COLO829 (cell line): ENCODE data around the gene N4BP2.
"Not testable (repeated sequence)": the region's sequence is repeated elsewhere in the genome, so short reads cannot be mapped to it uniquely, and the experiment has no call there.

Experiments used
- DNase-seq: peaks from one replicate; pipeline ENCODE4 v3.0.0; 2012; ENCODE audit warnings: low spot score

The N4BP2 gene

DNA sequence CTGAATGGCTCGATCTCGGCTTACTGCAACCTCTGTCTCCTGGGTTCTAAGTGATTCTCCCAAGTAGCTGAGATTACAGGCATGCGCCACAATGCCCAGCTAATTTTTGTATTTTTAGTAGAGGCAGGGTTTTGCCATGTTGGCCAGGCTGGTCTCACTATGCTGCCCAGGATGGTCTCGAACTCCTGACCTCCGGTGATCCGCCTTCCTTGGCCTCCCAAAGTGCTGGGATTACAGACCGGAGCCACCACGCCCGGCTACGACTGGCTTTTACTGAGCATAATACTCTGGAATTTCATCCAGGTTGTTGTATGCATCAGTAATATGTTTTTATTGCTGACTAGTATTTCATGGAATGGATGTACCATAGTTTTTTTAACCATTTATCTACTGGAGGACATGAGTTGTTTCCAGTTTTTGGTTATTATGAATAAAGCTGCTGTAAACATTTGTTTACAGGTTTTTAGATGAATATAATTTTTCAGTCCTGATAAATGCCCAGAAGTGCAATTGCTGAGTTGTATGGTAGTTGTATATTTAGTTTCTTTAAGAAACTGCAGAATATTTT is 31.2 kb downstream of the N4BP2 start:
- DNase-seq, result no peak

DNA sequence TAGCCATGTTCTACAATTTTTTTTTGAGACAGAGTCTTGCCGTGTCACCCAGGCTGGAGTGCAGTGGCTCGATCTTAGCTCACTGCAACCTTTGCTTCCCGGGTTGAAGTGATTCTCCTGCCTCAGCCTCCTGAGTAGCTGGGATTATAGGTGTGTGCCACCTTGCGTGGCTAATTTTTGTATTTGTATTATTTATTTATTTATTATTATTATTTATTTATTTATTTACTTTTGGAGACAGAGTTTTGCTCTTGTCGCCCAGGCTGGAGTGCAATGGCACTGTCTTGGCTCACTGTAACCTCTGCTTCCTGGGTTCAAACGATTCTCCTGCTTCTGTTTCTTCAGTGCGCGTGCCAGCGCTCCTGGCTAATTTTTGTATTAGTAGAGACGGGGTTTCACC is 36.8 kb downstream of the N4BP2 start:
- DNase-seq, result not testable (repeated sequence)

DNA sequence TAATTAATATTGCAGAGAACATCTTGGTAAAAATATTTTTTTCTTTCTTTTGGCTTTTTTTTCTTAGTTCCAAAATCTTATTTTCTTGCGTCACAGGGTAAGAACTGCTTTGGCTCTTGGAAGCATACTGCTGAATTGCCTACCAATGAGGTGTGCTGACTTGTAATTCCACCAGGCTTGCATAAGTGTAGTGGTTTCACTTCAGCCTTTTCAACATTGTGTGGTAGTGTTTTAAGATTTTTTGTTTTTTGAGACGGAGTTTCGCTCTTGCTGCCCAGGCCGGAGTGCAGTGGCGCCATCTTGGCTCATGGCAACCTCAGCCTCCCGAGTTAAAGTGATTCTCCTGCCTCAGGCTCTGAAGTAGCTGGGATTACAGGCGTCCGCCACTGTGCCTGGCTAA is 42.4 kb downstream of the N4BP2 start:
- DNase-seq, result no peak

DNA sequence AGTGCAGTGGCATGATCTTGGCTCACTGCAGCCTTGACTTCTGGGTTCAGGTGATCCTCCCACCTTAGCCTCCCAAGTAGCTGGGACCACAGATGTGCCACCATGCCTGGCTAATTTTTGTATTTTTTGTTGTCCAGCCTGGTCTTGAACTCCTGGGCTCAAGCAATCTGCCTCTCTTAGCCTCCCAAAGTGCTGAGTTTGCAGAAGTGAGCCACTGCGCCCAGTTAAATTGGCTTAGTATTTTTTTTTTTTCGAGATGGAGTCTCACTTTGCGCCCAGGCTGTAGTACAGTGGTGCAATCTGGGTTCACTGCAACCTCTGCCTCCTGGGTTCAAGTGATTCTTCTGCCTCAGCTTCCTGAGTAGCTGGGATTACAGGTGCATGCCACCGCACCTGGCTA is 50.5 kb downstream of the N4BP2 start:
- DNase-seq, result not testable (repeated sequence)

DNA sequence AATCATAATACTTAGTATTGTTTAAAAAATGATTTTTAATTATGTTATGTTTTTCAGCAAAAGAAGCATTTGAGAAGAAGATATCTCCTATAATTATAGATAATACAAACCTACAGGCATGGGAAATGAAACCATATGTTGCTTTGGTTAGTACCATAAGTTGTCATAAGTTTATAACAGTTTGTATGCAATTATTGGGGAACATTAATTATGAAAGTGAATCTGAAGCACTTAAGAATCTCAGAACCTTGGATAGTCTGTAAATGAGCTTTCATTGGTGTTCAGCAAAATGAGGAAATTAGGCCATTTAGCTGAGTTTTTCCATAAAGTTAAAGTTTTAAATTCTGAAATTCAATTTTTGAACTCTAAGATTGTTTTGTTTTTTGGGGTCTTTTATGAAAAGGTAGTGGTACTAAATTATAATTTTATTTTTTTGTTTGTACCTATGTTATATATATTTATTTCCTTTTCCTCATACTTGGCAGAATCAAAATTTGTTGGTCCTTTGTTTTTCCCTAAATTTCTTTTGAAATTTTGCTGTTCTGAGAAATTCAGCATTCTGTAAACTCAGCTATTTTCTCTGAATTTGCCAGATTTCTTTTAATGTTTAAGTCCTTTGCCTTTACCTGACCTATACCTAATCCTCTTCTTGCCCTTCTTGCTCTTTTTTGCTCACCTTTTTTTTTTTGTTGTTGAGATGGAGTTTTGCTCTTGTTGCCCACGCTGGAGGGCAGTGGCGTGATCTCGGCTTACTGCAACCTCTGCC is 55.6 kb downstream of the N4BP2 start:
- DNase-seq, result no peak

DNA sequence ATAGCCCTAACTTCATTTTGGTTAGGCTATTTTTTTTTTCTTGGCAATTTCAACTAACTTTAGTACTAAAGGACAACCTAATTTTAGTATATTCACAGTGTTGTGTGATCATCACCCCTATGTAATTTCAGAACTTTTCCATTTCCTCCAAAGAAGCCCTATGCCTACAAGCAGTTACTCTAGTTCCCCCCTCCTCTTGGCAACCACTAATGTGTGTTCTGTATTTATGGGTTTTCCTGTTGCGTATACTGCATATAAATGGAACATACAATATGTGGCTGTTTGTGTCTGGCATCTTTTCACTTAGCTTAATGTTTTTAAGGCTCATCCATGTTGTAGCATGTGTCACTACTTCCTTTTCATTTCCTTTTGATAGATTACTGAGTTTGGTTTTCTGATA is 57.6 kb downstream of the N4BP2 start:
- no peak for DNase-seq

DNA sequence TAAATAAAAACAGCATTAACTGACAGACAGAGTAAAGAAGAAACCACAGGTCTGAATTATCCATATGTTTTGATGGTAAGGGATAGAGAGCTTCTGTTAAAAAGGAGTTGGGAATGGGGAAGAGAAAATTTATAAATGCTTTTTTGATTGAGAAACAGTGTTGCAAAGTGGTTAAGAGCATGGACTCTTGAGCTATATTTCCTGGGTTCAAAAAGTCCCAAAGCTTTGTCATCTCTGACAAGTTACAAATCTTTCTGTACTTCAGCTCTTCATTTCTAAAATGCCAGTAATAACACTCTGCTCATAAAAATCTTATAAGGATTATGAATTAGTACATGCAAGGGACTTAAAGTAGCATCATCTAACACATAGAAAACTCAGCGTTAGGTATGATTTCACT is 62.2 kb downstream of the N4BP2 start:
- no peak for DNase-seq

DNA sequence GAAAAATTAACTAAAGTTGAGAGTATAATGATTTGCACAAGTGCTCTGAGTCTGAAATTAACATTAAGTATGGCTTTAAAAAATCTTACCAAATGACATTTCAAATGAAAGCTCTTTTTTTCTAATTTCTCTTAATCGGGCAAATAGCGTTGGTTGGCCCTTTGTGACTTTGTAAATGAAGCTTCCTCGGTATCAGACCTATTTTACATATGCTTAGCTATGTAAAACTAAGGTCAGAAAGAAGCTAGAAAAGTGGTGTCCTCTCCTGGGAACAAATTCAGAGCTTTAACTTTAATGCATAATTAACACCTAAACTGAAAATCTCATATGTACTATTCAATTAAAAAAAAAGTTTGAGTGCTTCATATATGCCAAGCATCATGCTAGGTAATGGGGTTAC is 62.7 kb downstream of the N4BP2 start:
- no peak for DNase-seq

DNA sequence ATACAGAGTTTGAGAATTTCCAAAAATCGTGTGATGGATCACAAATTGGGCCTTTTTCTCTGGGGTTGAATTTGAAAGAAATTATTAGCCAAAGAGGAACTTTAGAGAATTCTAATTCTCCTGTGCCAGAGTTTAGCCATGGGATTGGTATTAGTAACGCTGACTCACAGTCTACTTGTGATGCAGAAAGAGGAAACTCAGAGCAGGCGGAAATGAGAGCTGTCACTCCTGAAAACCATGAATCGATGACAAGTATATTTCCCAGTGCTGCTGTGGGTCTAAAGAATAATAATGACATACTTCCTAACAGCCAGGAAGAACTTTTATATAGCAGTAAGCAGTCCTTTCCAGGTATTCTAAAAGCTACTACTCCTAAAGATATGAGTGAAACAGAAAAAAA is 64.9 kb downstream of the N4BP2 start:
- no peak for DNase-seq

DNA sequence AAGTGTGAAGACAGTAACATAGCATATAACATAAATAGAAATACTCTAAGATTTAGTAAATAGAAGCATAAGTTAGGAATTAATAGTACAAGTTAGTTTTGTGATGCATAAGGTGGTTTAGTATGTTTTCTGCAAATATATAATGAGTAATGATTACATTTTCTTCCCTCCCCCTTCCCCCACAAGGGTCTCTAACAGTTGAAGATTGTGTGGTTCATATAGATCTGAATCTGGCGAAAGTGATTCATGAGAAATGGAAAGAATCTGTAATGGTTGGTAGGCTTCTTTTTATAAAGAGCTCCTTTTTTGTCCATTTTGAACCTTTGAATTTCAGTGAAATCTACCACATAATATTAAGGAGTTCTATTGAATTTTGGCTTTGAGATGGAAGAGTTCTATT is 66.3 kb downstream of the N4BP2 start:
- DNase-seq, result no peak

DNA sequence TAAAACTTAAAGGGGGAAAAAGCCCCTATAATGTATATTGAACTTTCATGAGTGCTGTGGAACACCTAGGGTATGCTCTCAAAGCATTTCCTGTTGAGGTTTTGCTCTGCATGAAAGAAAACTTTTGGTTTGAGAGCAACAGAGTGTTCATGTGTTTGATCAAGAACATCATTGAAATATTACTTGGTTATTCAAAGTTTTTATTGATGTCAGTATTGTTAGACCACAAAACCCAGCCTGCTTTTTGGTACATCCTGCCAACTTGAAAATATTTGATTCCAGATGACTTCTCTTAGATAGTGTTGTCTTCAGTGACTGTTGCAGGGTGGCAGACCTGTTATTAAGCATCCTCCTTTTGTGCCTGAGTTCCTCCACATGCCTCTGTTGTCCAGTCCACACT is 68.0 kb downstream of the N4BP2 start:
- DNase-seq, result no peak

DNA sequence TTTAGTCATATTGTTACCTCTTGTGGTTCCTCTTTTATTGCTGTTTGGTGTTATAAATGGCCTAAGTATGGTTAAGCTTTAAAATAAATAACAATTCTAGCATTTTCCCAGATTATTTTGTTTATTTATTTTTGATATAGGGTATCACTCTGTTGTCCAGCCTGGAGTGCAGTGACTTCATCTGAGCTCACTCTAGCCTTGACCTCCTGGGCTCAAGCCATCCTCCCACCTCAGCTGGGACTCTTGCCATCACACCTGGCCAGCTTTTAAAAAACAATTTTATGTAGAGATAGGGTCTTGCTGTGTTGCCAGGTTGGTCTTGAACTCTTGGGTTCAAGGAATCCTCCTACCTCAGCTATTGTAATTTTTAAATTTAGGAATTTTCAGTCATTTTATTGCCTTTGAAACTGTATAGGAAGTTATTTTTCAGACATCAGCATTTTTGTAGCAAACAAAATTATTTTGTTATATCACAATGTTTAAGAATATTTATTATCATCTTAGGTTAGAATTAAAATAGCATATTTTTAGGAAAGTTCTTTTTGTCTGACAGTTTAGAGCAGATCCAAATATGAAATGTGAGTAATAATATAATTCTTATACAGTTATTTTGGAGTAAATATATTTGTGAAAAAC is 73.9 kb downstream of the N4BP2 start:
- DNase-seq, result no peak

DNA sequence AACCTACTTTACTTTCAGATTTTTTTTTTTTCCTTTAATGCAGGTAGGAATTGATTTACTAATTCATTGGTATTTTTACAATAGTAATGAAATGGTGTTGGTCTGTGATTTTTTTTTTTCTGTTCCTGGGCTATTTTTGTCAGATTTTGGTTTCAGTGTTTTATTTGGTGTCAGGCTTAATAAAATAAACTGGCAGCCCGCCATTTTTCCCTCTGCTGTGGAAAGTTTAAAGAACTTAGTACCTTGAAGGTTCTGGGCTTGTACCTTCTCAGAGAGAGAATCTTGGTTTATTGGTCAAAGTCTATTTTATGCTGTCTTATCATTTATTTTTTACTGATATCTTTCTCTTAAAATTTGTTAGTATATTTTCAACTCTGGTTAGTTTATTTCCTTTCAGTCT is 76.2 kb downstream of the N4BP2 start:
- DNase-seq, result no peak

DNA sequence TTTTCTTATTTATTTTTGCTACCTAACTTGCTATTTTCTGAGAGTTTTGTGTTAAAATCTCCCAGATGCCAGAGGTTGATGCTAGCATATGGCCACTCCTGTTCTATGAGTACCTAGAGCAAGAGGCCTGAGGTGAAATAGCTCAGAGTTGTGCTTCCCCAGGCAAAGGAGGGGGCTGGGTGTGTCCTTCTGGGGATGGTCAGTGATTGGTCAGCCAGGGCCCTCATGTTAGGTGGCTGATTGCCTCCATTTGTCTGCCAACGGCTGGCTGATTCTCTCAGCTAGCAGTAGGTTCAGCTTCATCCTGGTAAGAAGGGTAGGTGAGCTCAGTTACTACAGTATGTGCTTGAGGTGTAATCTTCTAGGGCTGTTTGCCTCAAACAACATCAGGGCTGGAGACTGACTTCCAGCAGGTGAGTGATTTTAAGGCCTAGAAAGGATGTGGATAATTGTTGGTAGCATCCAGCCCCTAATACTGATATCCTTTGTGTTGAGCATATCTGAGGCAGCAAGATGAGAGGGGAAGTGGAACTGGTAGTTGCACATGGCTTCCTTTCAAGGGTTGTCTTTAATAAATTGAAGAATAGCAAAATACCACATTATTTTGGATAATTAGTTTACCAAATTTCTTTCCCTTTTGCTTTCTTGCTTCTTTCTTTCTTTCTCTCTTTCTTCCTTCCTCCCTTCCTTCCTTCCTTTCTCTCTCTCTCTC is 77.7 kb downstream of the N4BP2 start:
- DNase-seq, result no peak

DNA sequence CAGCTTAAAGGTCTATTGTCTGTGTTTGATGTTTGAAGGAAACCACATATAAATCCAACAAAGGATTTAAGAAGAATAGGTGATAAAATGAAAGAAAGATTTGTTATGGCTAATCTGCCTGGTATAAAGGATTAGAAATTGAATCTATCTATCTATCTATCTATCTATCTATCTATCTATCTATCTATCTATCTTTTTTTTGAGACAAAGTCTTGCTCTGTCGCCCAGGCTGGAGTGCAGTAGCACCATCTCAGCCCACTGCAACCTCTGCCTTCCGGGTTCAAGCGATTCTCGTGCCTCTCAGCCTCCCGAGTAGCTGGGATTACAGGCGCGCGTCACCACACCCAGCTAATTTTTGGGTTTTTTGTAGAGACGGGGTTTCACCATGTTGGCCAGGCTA is 79.6 kb downstream of the N4BP2 start:
- DNase-seq, result not testable (repeated sequence)

DNA sequence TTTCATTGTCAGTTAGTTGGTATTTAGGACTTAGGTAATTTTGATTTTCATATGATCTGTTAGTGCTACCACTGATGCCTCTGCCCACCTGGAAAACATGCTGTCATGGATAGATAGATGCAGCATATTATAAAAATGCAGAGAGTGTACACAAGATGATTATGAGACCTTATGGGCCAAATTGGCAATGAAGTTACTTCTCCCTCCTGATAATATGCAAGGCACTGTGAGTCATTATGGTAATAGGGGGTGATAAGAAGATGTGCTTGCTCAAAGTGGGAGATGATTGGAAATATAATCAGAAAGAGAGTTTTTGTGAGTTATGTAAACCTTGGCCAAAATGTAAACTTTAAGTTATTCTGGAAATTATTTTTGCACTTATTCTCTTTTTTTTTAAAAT is 83.5 kb downstream of the N4BP2 start:
- no peak for DNase-seq

DNA sequence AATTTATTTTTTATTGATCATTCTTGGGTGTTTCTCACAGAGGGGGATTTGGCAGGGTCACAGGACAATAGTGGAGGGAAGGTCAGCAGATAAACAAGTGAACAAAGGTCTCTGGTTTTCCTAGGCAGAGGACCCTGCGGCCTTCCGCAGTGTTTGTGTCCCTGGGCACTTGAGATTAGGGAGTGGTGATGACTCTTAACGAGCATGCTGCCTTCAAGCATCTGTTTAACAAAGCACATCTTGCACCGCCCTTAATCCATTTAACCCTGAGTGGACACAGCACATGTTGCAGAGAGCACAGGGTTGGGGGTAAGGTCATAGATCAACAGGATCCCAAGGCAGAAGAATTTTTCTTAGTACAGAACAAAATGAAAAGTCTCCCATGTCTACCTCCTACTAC is 83.9 kb downstream of the N4BP2 start:
- DNase-seq, result not testable (repeated sequence)

DNA sequence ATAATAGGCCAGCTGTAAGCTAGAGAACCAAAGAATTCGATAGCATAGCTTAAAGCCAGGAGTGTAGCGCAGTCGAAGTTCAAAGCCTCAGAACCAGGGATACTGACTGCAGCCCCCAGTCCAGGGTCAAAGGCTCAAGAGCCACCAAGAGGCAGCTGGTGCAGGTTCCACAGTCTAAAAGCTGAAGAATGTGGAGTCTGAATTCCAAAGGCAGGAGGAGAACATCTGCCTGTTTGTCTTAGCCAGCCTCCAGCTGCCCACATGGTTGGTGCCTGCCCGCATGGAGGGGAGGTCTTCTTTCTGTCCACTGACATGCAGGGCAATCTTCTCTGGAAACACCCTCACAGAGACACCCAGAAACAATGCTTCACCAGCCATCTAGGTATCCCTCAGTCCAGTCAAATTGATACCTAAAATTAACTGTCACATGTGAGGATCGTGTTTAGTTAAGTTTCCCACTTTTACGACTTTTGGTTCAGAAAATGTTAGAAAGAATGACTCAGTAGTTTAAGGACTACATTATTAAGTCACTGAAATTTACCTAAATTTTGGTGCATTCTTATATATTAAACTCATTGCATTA is 87.4 kb downstream of the N4BP2 start:
- no peak for DNase-seq

DNA sequence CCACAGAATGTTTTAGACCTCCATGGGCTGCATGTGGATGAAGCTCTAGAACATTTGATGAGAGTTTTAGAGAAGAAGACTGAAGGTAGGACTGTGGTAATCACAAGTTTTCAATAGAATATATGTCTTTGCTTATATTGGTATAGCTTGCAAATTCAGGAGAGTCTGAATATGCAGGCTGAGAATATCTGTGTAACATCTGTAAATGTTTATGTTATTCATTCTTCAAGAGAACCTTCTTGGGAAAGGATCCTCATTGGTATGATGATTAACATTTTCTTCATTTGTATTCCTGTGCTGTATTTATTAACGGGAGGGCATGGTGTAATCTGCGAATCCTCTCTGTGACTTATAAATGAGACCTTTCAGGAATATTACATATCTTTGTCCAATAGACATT is 88.1 kb downstream of the N4BP2 start:
- no peak for DNase-seq

DNA sequence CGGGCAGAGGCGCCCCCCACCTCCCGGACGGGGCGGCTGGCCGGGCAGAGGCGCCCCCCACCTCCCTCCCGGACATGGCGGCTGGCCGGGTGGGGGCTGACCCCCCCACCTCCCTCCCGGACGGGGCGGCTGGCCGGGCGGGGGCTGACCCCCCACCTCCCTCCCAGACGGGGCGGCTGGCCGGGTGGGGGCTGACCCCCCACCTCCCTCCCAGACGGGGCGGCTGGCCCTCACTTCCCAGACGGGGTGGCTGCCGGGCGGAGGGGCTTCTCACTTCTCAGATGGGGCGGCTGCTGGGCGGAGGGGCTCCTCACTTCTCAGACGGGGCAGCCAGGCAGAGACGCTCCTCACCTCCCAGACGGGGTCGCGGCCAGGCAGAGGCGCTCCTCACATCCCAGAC is 90.8 kb downstream of the N4BP2 start:
- not testable (repeated sequence) for DNase-seq

DNA sequence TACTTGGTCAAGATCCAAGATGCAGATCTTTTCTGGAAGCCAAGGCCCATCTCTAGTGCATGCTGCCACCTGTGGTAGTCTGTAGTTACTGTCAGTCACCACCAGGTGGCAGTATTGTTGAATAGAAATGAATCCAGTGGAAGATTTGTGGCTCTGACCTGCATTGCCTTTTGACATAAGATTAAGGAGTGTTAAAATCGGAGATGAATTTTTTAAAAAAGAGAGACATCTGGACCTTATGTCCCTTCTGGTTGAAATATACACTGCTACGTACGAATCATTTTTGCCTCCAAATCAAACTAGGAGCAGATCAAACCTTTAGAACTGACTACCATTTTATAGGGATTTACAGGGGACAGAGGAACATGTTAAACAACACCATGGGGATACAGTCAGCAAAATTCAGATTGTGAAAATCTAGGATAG is 93.3 kb downstream of the N4BP2 start:
- peak; percentile 8 for DNase-seq

DNA sequence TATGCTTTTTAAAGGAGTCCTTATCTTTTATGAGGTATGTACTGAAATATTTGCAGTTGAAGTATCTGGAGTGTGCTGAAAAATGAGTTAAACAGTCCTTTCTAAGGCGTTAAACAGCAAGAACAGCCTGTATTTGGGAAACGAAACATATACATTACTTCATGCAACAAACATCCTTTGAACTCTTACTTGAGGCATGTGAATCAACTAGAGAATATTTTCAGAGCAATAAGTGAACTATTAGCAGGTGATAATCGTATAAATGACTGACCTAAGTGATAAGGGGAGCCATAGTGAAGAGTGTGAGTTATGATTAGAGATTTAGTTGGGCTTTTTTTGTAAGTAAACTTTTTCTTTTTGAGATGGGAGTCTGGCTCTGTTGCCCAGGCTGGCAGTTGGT is 94.3 kb downstream of the N4BP2 start:
- no peak for DNase-seq

DNA sequence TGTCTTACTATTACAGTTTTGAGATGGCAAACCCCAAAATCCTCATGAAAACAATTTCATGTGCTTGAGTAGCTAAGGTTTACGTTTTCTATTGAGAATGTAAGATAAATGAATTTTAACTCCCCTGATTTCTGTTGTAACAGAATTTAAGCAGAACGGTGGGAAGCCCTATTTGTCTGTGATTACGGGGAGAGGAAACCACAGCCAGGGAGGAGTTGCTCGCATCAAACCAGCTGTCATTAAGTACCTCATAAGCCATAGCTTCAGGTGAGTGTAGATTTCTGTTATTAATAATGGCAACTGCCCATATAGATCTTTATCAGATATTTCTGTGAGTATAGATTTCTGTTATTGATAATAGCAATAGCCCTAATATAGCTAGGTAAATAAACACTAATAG is 96.0 kb downstream of the N4BP2 start:
- no peak for DNase-seq
